Nephron progenitor cell (in vitro differentiated cells): ENCODE data around the gene ARHGEF37.

Experiments
- DNase-seq: peaks from one replicate; pipeline ENCODE4 v3.0.0; 2021
- H3K27ac Mint-ChIP-seq: 2 replicates; pipeline ENCODE4 v1.8.0; 2021; ENCODE audit warnings: mild to moderate bottlenecking, moderate library complexity, mixed read lengths
- H3K27me3 Mint-ChIP-seq: 2 replicates; pipeline ENCODE4 v1.8.0; 2021; ENCODE audit warnings: mild to moderate bottlenecking, low read depth, mixed read lengths; ENCODE audit not compliant: poor library complexity
- H3K36me3 Mint-ChIP-seq: 2 replicates; pipeline ENCODE4 v1.8.0; 2021; ENCODE audit warnings: low read depth, mixed read lengths
- H3K4me1 Mint-ChIP-seq: 2 replicates; pipeline ENCODE4 v1.8.0; 2021; ENCODE audit warnings: mixed read lengths
- H3K4me3 Mint-ChIP-seq: 2 replicates; pipeline ENCODE4 v1.8.0; 2021; ENCODE audit warnings: mild to moderate bottlenecking, moderate library complexity, mixed read lengths
- H3K9me3 Mint-ChIP-seq: 2 replicates; pipeline ENCODE4 v1.8.0; 2021; ENCODE audit warnings: mild to moderate bottlenecking, moderate library complexity, mixed read lengths
- TF ChIP-seq, protein P1 (sequence below): fragments of 200-600 bp; sonication (generic); IDR thresholded peaks from 2 replicates; pipeline ENCODE4 v1.5.0; 2021; ENCODE audit warnings: antibody characterized with exemption

The ARHGEF37 gene

GRCh38 chr5:149632311-149633251, 51.3 kb downstream of the ARHGEF37 start:
- peaks cover 5% of the 10 kb centered on the region for H3K27me3 Mint-ChIP-seq
- TF ChIP-seq, protein P1, sequence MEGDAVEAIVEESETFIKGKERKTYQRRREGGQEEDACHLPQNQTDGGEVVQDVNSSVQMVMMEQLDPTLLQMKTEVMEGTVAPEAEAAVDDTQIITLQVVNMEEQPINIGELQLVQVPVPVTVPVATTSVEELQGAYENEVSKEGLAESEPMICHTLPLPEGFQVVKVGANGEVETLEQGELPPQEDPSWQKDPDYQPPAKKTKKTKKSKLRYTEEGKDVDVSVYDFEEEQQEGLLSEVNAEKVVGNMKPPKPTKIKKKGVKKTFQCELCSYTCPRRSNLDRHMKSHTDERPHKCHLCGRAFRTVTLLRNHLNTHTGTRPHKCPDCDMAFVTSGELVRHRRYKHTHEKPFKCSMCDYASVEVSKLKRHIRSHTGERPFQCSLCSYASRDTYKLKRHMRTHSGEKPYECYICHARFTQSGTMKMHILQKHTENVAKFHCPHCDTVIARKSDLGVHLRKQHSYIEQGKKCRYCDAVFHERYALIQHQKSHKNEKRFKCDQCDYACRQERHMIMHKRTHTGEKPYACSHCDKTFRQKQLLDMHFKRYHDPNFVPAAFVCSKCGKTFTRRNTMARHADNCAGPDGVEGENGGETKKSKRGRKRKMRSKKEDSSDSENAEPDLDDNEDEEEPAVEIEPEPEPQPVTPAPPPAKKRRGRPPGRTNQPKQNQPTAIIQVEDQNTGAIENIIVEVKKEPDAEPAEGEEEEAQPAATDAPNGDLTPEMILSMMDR, result no peak
- DNase-seq, result peak; percentile 29
- no peaks in the 10 kb centered on the region for H3K9me3 Mint-ChIP-seq
- peaks cover 25% of the 10 kb centered on the region for H3K4me1 Mint-ChIP-seq
- H3K27ac Mint-ChIP-seq, result peak overlapping the region; percentile 6
- H3K36me3 Mint-ChIP-seq, result no peaks in the 10 kb centered on the region
- H3K4me3 Mint-ChIP-seq, result no peak overlapping the region

- Mint-ChIP-seq H3K9me3 (no peaks in the 10 kb centered on the region), H3K4me3 (no peak overlapping the region), H3K27ac (no peak overlapping the region), H3K36me3 (no peaks in the 10 kb centered on the region), H3K27me3 (peaks cover 5% of the 10 kb centered on the region), H3K4me1 (peaks cover 18% of the 10 kb centered on the region)
- TF ChIP-seq, protein P1, result no peak
- no peak for DNase-seq
Measured at GRCh38 chr5:149633476-149634350, 52.4 kb downstream of the ARHGEF37 start.

GRCh38 chr5:149635394-149635793, 54.1 kb downstream of the ARHGEF37 start:
- Mint-ChIP-seq H3K27me3 (peaks cover 2% of the 10 kb centered on the region), H3K4me3 (no peak overlapping the region), H3K4me1 (peaks cover 27% of the 10 kb centered on the region), H3K9me3 (no peaks in the 10 kb centered on the region), H3K27ac (no peak overlapping the region), H3K36me3 (no peaks in the 10 kb centered on the region)
- TF ChIP-seq, protein P1, result no peak
- DNase-seq, result no peak

- Mint-ChIP-seq H3K4me3 (no peak overlapping the region), H3K4me1 (peaks cover 36% of the 10 kb centered on the region), H3K27ac (no peak overlapping the region), H3K9me3 (no peaks in the 10 kb centered on the region), H3K36me3 (no peaks in the 10 kb centered on the region), H3K27me3 (peaks cover 3% of the 10 kb centered on the region)
- no peak for DNase-seq
- TF ChIP-seq, protein P1, result no peak
Measured at GRCh38 chr5:149636191-149636860, 55.0 kb downstream of the ARHGEF37 start.

- H3K36me3 Mint-ChIP-seq, result no peaks in the 10 kb centered on the region
- peak; percentile 44 for DNase-seq
- peaks cover 38% of the 10 kb centered on the region for H3K4me1 Mint-ChIP-seq
- TF ChIP-seq, protein P1, result peak; percentile 77
- no peak overlapping the region for H3K27ac Mint-ChIP-seq
- H3K9me3 Mint-ChIP-seq, result no peaks in the 10 kb centered on the region
- H3K27me3 Mint-ChIP-seq, result peaks cover 3% of the 10 kb centered on the region
- H3K4me3 Mint-ChIP-seq, result no peak overlapping the region
Measured at GRCh38 chr5:149636861-149637246, 55.6 kb downstream of the ARHGEF37 start.
